ENCODE measurements around the gene ANKLE2.

DNA sequence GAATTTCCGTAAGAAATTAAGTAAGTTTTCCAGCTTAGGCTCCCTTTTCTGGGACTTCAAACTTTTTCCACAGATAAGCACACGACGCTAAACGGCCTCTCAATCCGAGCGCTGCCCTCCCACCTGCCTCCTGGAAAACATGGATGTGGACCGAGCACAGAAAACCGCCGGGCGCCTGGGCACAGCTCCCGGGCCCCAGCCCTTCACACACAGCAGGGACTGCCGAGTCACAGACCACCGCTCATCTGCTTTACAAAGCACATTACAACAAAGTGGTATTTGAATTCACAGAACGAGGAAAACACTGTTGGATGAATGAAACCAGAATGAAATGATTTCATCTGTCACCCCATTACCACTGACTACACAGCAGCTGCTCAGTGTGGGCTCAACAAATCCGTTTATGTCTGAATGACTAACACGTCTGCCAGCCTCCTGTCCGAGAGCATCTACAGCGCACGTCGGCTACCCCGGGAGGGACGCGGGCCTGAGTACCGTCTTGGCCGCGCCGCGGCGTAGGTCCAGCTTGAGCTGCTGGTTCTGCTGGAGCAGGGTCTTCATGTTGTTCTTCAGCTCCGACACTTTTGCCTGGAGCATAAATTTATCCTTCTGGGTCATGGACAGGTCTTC is 13.1 kb upstream of the ANKLE2 start:
- TF ChIP-seq RXRA (IDR thresholded peaks at IDR 0.05; ENCODE audit: borderline replicate concordance, low read depth) (no peak), POLR2AphosphoS5 (IDR thresholded peaks at IDR 0.05; ENCODE audit: low read depth, low read length) (no peak)
- TF ChIP-seq, protein P1, sequence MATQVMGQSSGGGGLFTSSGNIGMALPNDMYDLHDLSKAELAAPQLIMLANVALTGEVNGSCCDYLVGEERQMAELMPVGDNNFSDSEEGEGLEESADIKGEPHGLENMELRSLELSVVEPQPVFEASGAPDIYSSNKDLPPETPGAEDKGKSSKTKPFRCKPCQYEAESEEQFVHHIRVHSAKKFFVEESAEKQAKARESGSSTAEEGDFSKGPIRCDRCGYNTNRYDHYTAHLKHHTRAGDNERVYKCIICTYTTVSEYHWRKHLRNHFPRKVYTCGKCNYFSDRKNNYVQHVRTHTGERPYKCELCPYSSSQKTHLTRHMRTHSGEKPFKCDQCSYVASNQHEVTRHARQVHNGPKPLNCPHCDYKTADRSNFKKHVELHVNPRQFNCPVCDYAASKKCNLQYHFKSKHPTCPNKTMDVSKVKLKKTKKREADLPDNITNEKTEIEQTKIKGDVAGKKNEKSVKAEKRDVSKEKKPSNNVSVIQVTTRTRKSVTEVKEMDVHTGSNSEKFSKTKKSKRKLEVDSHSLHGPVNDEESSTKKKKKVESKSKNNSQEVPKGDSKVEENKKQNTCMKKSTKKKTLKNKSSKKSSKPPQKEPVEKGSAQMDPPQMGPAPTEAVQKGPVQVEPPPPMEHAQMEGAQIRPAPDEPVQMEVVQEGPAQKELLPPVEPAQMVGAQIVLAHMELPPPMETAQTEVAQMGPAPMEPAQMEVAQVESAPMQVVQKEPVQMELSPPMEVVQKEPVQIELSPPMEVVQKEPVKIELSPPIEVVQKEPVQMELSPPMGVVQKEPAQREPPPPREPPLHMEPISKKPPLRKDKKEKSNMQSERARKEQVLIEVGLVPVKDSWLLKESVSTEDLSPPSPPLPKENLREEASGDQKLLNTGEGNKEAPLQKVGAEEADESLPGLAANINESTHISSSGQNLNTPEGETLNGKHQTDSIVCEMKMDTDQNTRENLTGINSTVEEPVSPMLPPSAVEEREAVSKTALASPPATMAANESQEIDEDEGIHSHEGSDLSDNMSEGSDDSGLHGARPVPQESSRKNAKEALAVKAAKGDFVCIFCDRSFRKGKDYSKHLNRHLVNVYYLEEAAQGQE (IDR thresholded peaks at IDR 0.05; ENCODE audit: low read depth, low read length) = no peak
- TF ChIP-seq, protein P2, sequence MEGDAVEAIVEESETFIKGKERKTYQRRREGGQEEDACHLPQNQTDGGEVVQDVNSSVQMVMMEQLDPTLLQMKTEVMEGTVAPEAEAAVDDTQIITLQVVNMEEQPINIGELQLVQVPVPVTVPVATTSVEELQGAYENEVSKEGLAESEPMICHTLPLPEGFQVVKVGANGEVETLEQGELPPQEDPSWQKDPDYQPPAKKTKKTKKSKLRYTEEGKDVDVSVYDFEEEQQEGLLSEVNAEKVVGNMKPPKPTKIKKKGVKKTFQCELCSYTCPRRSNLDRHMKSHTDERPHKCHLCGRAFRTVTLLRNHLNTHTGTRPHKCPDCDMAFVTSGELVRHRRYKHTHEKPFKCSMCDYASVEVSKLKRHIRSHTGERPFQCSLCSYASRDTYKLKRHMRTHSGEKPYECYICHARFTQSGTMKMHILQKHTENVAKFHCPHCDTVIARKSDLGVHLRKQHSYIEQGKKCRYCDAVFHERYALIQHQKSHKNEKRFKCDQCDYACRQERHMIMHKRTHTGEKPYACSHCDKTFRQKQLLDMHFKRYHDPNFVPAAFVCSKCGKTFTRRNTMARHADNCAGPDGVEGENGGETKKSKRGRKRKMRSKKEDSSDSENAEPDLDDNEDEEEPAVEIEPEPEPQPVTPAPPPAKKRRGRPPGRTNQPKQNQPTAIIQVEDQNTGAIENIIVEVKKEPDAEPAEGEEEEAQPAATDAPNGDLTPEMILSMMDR (IDR thresholded peaks at IDR 0.05) = no peak

Data from SK-N-SH (cell line).